Prostate gland (tissue), 2 donors: ENCODE measurements around the gene LGR6. TPM values are rescaled to one million over a fixed set of nuclear protein-coding genes. Genes with fewer than 3 reads are reported as not detected.

Experiments
- DNase-seq: peaks from one replicate; pipeline ENCODE4 v3.0.0-alpha.2; 2019; ENCODE audit warnings: low spot score
- H3K27ac ChIP-seq, 2 donors: fragments of 200-600 bp; sonication (generic); 2 replicates each; pipeline ENCODE4 v1.5.1; 2017 to 2019
- H3K27me3 ChIP-seq: fragments of 200-600 bp; sonication (generic); replicated peaks from 2 replicates; pipeline ENCODE4 v1.5.1; 2019; ENCODE audit not compliant: insufficient read depth
- H3K36me3 ChIP-seq, 2 donors: fragments of 200-600 bp; sonication (generic); 1 replicate in 1 of 2; 2 replicates in 1 of 2; pipeline versions ENCODE4 v1.5.1 to v1.8.1; 2017 to 2019
- H3K4me1 ChIP-seq: fragments of 200-600 bp; sonication (generic); replicated peaks from 2 replicates; pipeline ENCODE4 v1.5.1; 2019
- H3K4me3 ChIP-seq, 2 donors: fragments of 200-600 bp; sonication (generic); 2 replicates each; pipeline ENCODE4 v1.5.1; 2017 to 2019
- H3K9me3 ChIP-seq: fragments of 200-600 bp; sonication (generic); 2 replicates; pipeline ENCODE4 v1.5.1; 2017
- POLR2A ChIP-seq: fragments of 450-650 bp; IDR thresholded peaks from one replicate; pipeline ENCODE4 v1.6.1; 2016; ENCODE audit warnings: antibody characterized with exemption, mild to moderate bottlenecking
- POLR2AphosphoS5 ChIP-seq: sonication (generic); formaldehyde crosslinking; IDR thresholded peaks from one replicate; pipeline ENCODE4 v1.6.1; 2017; ENCODE audit warnings: antibody characterized with exemption
- WGBS: methylation state at CpG from one replicate; pipeline ENCODE4 v1.1.5; 2018; 5-methylcytosine and 5-hydroxymethylcytosine counted together
- intact Hi-C: fragments of 100-400 bp; cut with DNase I; formaldehyde crosslinking; loops from one replicate; pipeline ENCODE4 v1.14.2; 2022
- total RNA-seq, 2 donors: library from RNA; depleted of rRNA; stranded (reverse); fragments of >200 nt; gene quantifications; one replicate each; pipeline ENCODE4 v1.1.0, GENCODE V29; 2016
- TF ChIP-seq, protein P1 (sequence below), 4 experiments: fragments of 200-600 bp in 2 of 4; fragments of 450-650 bp in 2 of 4; sonication (generic) in 2 of 4; IDR thresholded peaks; 1 replicate in 3 of 4; 2 replicates in 1 of 4; pipeline ENCODE4 v1.5.1; 2016 to 2019; ENCODE audit warnings: antibody characterized with exemption in 4 of 4, mild to moderate bottlenecking in 2 of 4, moderate library complexity in 2 of 4

The LGR6 gene
- total RNA-seq, 2 donors from 2014 or later = 8.0 to 25.6 TPM

DNA sequence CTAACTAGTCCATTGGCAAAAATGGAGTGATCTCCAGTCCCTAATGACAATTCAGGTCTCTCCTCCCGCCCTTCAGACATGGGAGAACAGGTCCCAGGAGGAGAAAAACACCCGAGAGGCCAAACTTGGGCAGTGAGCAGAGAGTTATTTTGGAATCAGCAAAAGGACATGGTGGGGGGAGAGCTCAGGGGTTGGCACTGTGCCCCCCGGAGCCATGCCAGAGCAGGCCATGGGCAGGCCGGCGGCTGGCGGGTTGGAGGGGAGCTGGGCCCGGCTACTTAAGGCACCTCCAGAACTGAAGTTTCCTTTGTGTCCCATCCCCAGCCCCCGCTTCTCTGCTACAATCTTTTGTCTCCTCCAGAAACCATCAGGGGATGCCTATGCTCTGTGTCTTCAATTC is 7.1 kb downstream of the LGR6 start:
- Histone ChIP-seq H3K9me3 (no peaks in the 10 kb centered on the region), H3K27me3 (no peaks in the 10 kb centered on the region), H3K4me3 (no peak overlapping the region), H3K4me1 (no peaks in the 10 kb centered on the region), H3K27ac (peak overlapping the region; percentile 26), H3K36me3 (no peaks in the 10 kb centered on the region)
- intact Hi-C loops = no loop called here
- TF ChIP-seq POLR2A (no peak), POLR2AphosphoS5 (no peak)
- TF ChIP-seq, protein P1, sequence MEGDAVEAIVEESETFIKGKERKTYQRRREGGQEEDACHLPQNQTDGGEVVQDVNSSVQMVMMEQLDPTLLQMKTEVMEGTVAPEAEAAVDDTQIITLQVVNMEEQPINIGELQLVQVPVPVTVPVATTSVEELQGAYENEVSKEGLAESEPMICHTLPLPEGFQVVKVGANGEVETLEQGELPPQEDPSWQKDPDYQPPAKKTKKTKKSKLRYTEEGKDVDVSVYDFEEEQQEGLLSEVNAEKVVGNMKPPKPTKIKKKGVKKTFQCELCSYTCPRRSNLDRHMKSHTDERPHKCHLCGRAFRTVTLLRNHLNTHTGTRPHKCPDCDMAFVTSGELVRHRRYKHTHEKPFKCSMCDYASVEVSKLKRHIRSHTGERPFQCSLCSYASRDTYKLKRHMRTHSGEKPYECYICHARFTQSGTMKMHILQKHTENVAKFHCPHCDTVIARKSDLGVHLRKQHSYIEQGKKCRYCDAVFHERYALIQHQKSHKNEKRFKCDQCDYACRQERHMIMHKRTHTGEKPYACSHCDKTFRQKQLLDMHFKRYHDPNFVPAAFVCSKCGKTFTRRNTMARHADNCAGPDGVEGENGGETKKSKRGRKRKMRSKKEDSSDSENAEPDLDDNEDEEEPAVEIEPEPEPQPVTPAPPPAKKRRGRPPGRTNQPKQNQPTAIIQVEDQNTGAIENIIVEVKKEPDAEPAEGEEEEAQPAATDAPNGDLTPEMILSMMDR (IDR thresholded peaks at IDR 0.05) = no peak
- peak; percentile 29 for DNase-seq
- 40% methylated on average over 8 of the region's 8 CpGs for WGBS

DNA sequence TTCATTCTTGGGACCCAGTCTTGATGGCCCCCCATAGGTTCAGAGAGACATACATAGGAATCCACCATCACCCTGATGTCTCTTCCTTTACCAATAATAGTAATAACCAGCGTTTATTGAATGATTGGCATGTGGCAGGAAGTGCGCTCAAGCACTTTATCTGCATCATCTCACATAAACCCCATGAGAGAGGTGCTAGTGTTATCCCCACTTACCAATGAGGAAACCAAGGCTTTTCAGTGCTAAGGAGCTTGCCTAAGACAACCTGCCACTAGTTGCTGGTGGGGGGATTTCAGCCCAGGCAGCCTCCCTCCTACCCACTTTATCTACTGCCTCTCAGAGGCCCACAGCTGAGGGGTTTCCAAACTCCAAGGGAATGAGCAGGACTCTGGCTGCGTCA is 7.7 kb downstream of the LGR6 start:
- TF ChIP-seq POLR2A = no peak
- TF ChIP-seq, protein P1 (IDR thresholded peaks at IDR 0.05) = no peak
- TF ChIP-seq POLR2AphosphoS5 = no peak
- no peak for DNase-seq
- Histone ChIP-seq H3K9me3 (no peaks in the 10 kb centered on the region), H3K4me3 (no peak overlapping the region), H3K4me1 (no peaks in the 10 kb centered on the region), H3K27me3 (no peaks in the 10 kb centered on the region), H3K27ac (peak overlapping the region in 1 of 2 donors; percentile 26), H3K36me3 (no peaks in the 10 kb centered on the region)
- intact Hi-C loops = no loop called here
- WGBS = 69% methylated on average over 3 of the region's 3 CpGs

DNA sequence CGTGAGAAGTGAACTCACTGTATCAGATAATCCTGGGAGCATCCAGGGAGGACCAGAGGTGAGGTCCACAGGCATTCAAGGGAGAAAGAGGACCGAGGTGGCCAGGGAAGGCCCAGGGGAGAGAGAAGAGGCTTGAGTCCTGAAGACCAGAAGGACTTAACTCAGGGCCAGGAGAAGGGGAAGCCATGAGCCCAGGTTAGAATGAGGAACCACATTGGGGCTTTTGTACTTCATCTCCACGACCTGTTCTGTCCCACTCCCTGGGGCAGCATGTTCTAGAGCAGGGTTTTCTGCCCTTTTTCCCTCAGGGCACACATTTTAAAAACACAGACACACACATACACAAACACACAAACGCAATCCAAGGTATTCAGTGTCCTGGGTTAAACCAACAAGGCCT is 8.4 kb downstream of the LGR6 start:
- 72% methylated on average over 4 of the region's 4 CpGs for WGBS
- Histone ChIP-seq H3K4me3 (no peak overlapping the region), H3K27ac (no peak overlapping the region), H3K4me1 (no peaks in the 10 kb centered on the region), H3K27me3 (no peaks in the 10 kb centered on the region), H3K36me3 (no peaks in the 10 kb centered on the region), H3K9me3 (no peaks in the 10 kb centered on the region)
- intact Hi-C loops = no loop called here
- TF ChIP-seq POLR2A = no peak
- TF ChIP-seq, protein P1 (IDR thresholded peaks at IDR 0.05) = no peak
- no peak for TF ChIP-seq POLR2AphosphoS5
- no peak for DNase-seq

DNA sequence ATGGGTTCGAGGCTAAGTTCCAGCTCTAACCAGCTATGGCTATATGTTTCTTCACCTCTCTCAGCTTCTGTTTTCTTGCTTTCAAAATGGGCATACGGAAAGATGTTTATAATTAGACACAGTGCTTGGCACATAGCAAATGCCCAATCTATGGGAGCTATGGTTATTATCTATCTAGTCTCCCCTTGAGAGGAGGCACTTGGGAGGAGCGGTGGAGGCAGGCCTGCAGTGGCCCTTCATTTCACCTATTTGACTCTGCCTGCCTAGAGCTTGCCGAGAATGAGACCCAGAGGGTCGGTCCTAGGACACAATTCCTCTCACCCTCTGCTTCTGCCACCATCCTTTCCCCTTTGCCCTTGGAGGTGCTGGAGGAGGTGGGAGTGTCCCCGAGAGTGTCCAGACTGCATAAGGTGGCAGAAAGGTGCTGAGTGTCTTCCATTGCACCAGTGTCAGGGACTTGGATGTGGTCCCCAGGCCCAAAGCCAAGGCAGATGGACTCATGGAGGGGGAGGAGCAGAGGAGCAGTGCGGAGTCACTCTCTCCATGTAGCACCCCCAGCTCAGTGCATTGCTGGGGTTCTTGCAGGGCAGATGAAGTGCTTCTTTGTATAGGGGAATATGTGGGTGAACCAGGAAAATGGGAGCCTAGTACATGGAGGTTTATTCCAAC is 9.0 kb downstream of the LGR6 start:
- H3K4me3 ChIP-seq = no peak overlapping the region
- no peaks in the 10 kb centered on the region for H3K36me3 ChIP-seq
- peaks cover 4% of the 10 kb centered on the region for H3K4me1 ChIP-seq
- intact Hi-C loops = no loop called here
- H3K27ac ChIP-seq = no peak overlapping the region
- H3K9me3 ChIP-seq = no peaks in the 10 kb centered on the region
- DNase-seq = no peak
- TF ChIP-seq, protein P1 (IDR thresholded peaks at IDR 0.05) = no peak
- TF ChIP-seq POLR2AphosphoS5 = no peak
- no peak for TF ChIP-seq POLR2A
- no peaks in the 10 kb centered on the region for H3K27me3 ChIP-seq
- WGBS = 81% methylated on average over 7 of the region's 7 CpGs
